GM19397 (cell line): Measurements from ENCODE around the gene RMND5B.
"Not testable (repeated sequence)": the region's sequence is repeated elsewhere in the genome, so short reads cannot be mapped to it uniquely, and the experiment has no call there.

Source experiments
- ATAC-seq: cut with Tn5 transposase; IDR thresholded peaks from one replicate; pipeline ENCODE4 v1.9.1; 2021; ENCODE audit warnings: mild to moderate bottlenecking, moderate library complexity; ENCODE audit not compliant: unreplicated experiment

Gene RMND5B

GRCh38 chr5:178130576-178131445, at the start of gene RMND5B:
Gene RMND5B, plus strand, starts transcription at chr5:178131014. Its CDS starts 7,106 bp downstream, at chr5:178138120.
- ATAC-seq = peak; percentile 96

GRCh38 chr5:178081571-178082243, 49.1 kb upstream of the RMND5B start:
- no peak for ATAC-seq

GRCh38 chr5:178083922-178084321, 46.9 kb upstream of the RMND5B start:
- ATAC-seq = no peak

GRCh38 chr5:178085316-178085715, 45.5 kb upstream of the RMND5B start:
- ATAC-seq = no peak

- ATAC-seq = no peak
These were observed 44.5 kb upstream of the RMND5B start for GRCh38 chr5:178086266-178086665.

- not testable (repeated sequence) for ATAC-seq
These were observed 43.6 kb upstream of the RMND5B start for GRCh38 chr5:178087199-178087598.

GRCh38 chr5:178090856-178091255, 40.0 kb upstream of the RMND5B start:
- ATAC-seq = no peak

GRCh38 chr5:178093134-178093533, 37.7 kb upstream of the RMND5B start:
- no peak for ATAC-seq

- no peak for ATAC-seq
These were observed 36.5 kb upstream of the RMND5B start for GRCh38 chr5:178094345-178094744.

- no peak for ATAC-seq
These were observed 32.1 kb upstream of the RMND5B start for GRCh38 chr5:178098685-178099084.

GRCh38 chr5:178103612-178104011, 27.2 kb upstream of the RMND5B start:
- ATAC-seq = no peak

- no peak for ATAC-seq
These were observed 26.3 kb upstream of the RMND5B start for GRCh38 chr5:178104492-178104891.

- no peak for ATAC-seq
These were observed 24.7 kb upstream of the RMND5B start for GRCh38 chr5:178106086-178106485.

- ATAC-seq = no peak
These were observed 24.1 kb upstream of the RMND5B start for GRCh38 chr5:178106556-178107239.

- no peak for ATAC-seq
These were observed 23.0 kb upstream of the RMND5B start for GRCh38 chr5:178107756-178108310.

- no peak for ATAC-seq
These were observed 22.4 kb upstream of the RMND5B start for GRCh38 chr5:178108446-178108845.

GRCh38 chr5:178108966-178109365, 21.8 kb upstream of the RMND5B start:
- no peak for ATAC-seq

GRCh38 chr5:178110511-178110910, 20.3 kb upstream of the RMND5B start:
- no peak for ATAC-seq

- ATAC-seq = no peak
These were observed 18.9 kb upstream of the RMND5B start for GRCh38 chr5:178111925-178112324.

GRCh38 chr5:178112545-178112944, 18.3 kb upstream of the RMND5B start:
- no peak for ATAC-seq

- ATAC-seq = peak; percentile 65
These were observed 17.6 kb upstream of the RMND5B start, which contains the start of gene N4BP3 for GRCh38 chr5:178113141-178113787. Gene N4BP3, plus strand, starts transcription at chr5:178113532. Its CDS starts 6,052 bp downstream, at chr5:178119584.
